ENCODE measurements around the gene CERS4.

CERS4 gene

DNA sequence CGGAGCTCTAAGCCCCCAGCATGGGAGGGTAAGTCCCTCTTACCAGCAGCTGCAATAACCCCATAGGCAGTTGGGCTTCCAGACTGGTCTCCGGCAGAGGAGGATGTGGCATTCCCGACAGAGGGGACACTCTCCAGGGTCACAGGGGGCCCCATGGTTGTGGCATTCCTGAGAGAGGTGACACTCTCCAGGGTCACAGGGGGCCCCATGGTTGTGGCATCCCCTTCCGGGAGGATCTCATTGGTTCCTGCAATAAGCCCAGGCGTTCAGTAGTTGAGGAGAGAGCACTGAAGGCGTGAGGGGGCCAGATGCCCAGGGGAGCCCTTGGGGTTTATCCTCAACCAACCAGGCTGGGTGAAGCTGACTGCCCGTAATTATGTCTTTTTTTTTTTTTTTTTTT, 93.6 kb downstream of the CERS4 start:
- H3K4me2 ChIP-seq (ENCODE audit: low read depth, low read length): no peak overlapping the region

DNA sequence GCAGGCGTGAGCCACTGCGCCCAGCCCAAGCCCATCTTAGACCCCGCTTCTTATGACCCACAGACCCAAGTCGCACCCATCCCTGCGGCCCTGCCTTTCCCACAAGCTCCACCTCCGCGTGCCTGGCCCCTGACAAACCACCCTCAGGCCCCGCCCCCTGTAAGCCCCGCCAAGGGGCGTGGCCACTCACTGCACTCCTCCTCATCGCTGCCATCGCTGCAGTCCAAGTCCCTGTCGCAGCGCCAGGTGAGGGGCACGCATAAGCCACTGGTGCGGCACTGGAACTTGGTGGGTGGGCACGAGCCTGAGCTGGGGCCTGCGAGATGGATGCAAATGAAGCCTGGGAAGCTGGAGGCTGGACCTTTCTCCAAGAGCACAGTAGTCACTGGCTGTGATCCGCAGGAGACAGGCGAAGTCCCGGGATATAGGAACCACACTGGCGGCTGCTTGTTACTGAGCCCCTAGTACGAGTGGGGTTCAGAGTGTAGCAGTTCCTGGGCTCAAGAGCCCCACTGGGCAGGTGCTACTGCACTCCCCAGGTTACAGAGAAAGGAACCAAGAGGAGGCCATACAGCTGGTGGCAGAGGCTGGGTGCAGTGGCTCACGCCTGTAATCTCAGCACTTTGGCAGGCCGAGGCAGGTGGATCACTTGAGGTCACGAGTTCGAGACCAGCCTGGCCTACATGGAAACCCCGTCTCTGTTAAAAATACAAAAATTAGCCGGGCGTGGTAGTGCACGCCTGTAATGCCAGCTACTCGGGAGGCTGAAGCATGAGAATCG, 95.9 kb downstream of the CERS4 start:
- Histone ChIP-seq H3K9me2 (replicated peaks; ENCODE audit: insufficient read depth, low read length) (no peaks in the 10 kb centered on the region), H2AFZ (ENCODE audit: low read length) (no peak overlapping the region), H3K4me1 (ENCODE audit: low read length) (peaks cover 6% of the 10 kb centered on the region), H4K20me1 (ENCODE audit: insufficient read depth, low read length) (no peaks in the 10 kb centered on the region), H3K27me3 (replicated peaks; ENCODE audit: insufficient read depth, low read length) (no peaks in the 10 kb centered on the region), H3F3A (ENCODE audit: insufficient read depth, low read length) (peaks cover 3% of the 10 kb centered on the region; the same call in 1 of the 2 replicates), H3K9ac (ENCODE audit: low read length) (no peak overlapping the region), H3K4me2 (ENCODE audit: low read depth, low read length) (no peak overlapping the region), H3K79me2 (ENCODE audit: low read length) (peaks cover 52% of the 10 kb centered on the region), H3K9me3 (replicated peaks; ENCODE audit: insufficient read depth, low read length) (no peaks in the 10 kb centered on the region), H3K4me3 (ENCODE audit: low read length) (no peak overlapping the region), H3K36me3 (replicated peaks; ENCODE audit: insufficient read depth, low read length) (peaks cover 8% of the 10 kb centered on the region), H3K27ac (ENCODE audit: low read length) (no peak overlapping the region)
- TF ChIP-seq, protein P1, sequence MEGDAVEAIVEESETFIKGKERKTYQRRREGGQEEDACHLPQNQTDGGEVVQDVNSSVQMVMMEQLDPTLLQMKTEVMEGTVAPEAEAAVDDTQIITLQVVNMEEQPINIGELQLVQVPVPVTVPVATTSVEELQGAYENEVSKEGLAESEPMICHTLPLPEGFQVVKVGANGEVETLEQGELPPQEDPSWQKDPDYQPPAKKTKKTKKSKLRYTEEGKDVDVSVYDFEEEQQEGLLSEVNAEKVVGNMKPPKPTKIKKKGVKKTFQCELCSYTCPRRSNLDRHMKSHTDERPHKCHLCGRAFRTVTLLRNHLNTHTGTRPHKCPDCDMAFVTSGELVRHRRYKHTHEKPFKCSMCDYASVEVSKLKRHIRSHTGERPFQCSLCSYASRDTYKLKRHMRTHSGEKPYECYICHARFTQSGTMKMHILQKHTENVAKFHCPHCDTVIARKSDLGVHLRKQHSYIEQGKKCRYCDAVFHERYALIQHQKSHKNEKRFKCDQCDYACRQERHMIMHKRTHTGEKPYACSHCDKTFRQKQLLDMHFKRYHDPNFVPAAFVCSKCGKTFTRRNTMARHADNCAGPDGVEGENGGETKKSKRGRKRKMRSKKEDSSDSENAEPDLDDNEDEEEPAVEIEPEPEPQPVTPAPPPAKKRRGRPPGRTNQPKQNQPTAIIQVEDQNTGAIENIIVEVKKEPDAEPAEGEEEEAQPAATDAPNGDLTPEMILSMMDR (IDR thresholded peaks at IDR 0.05; ENCODE audit: low read length): no peak
- no peak for DNase-seq

More for the DNA sequence above, 93.6 kb downstream of the CERS4 start:
- H3K4me3 ChIP-seq (ENCODE audit: low read length): no peak overlapping the region
- no peak overlapping the region for H3K27ac ChIP-seq (ENCODE audit: low read length)
- H3K27me3 ChIP-seq (replicated peaks; ENCODE audit: insufficient read depth, low read length): no peaks in the 10 kb centered on the region
- H3K4me1 ChIP-seq (ENCODE audit: low read length): peaks cover 6% of the 10 kb centered on the region
- no peak overlapping the region for H2AFZ ChIP-seq (ENCODE audit: low read length)
- H4K20me1 ChIP-seq (ENCODE audit: insufficient read depth, low read length): no peaks in the 10 kb centered on the region
- H3K79me2 ChIP-seq (ENCODE audit: low read length): peaks cover 44% of the 10 kb centered on the region
- no peak overlapping the region for H3K9ac ChIP-seq (ENCODE audit: low read length)
- no peak for DNase-seq
- H3K9me2 ChIP-seq (replicated peaks; ENCODE audit: insufficient read depth, low read length): no peaks in the 10 kb centered on the region
- no peaks in the 10 kb centered on the region for H3F3A ChIP-seq (ENCODE audit: insufficient read depth, low read length)
- H3K36me3 ChIP-seq (replicated peaks; ENCODE audit: insufficient read depth, low read length): peaks cover 8% of the 10 kb centered on the region
- H3K9me3 ChIP-seq (replicated peaks; ENCODE audit: insufficient read depth, low read length): no peaks in the 10 kb centered on the region
- TF ChIP-seq EZH2phosphoT487 (IDR thresholded peaks at IDR 0.05; ENCODE audit: low read length): no peak
- TF ChIP-seq, protein P1 (IDR thresholded peaks at IDR 0.05; ENCODE audit: low read length): no peak
- TF ChIP-seq EZH2 (optimal IDR thresholded peaks at IDR 0.05; ENCODE audit: low read depth, low read length): no peak

DNA sequence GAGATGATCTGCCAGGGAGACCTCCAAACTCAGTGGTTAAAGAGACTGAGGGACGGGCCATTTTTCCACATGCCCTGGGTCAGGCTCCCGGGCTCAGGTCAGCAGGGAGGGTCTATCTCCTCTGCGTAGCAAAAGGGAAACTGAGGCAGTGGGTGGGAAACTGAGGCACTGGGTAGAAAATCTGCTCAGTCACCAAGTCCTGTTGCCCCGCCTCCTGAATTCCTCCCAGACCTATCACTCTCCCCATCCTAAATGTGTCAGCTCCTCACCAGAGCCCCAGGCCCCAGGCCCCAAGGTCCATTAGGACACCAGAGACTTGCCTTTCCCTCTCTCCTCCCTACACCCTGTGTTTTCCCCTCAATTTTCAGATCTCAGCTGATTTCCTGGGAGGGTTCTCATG, 96.6 kb downstream of the CERS4 start:
- H3K27ac ChIP-seq (ENCODE audit: low read length): no peak overlapping the region
- H3K9ac ChIP-seq (ENCODE audit: low read length): no peak overlapping the region

More for the DNA sequence above, 96.6 kb downstream of the CERS4 start:
- Histone ChIP-seq H3F3A (ENCODE audit: insufficient read depth, low read length) (peaks cover 3% of the 10 kb centered on the region; the same call in 1 of the 2 replicates), H2AFZ (ENCODE audit: low read length) (no peak overlapping the region), H3K79me2 (ENCODE audit: low read length) (peaks cover 52% of the 10 kb centered on the region), H3K9me3 (replicated peaks; ENCODE audit: insufficient read depth, low read length) (no peaks in the 10 kb centered on the region), H4K20me1 (ENCODE audit: insufficient read depth, low read length) (no peaks in the 10 kb centered on the region), H3K4me3 (ENCODE audit: low read length) (no peak overlapping the region), H3K36me3 (replicated peaks; ENCODE audit: insufficient read depth, low read length) (peaks cover 8% of the 10 kb centered on the region), H3K4me2 (ENCODE audit: low read depth, low read length) (no peak overlapping the region), H3K9me2 (replicated peaks; ENCODE audit: insufficient read depth, low read length) (no peaks in the 10 kb centered on the region), H3K4me1 (ENCODE audit: low read length) (peaks cover 6% of the 10 kb centered on the region), H3K27me3 (replicated peaks; ENCODE audit: insufficient read depth, low read length) (no peaks in the 10 kb centered on the region)
- DNase-seq: no peak
- TF ChIP-seq, protein P1 (IDR thresholded peaks at IDR 0.05; ENCODE audit: low read length): no peak
- TF ChIP-seq EZH2 (optimal IDR thresholded peaks at IDR 0.05; ENCODE audit: low read depth, low read length) (no peak), EZH2phosphoT487 (IDR thresholded peaks at IDR 0.05; ENCODE audit: low read length) (no peak)

Measured in MM.1S (cell line).